ENCODE measurements around the gene NPAS3. TPM values are rescaled to one million over a fixed set of nuclear protein-coding genes. Genes with fewer than 3 reads are reported as not detected.
A peak's percentile ranks its signal among the peaks of the same experiment; 100 is the strongest.

NPAS3 gene
- total RNA-seq, 1 donor from 2014 or later: 0.07 TPM

- DNase-seq (ENCODE audit: low read depth, low spot score): no peak
These were observed 836.2 kb downstream of the NPAS3 start for GRCh38 chr14:33774723-33775470.

- no peak for DNase-seq (ENCODE audit: low read depth, low spot score)
These were observed 838.2 kb downstream of the NPAS3 start for GRCh38 chr14:33776871-33777270.

- DNase-seq (ENCODE audit: low read depth, low spot score): no peak
These were observed 839.0 kb downstream of the NPAS3 start for GRCh38 chr14:33777681-33778080.

- no peak for DNase-seq (ENCODE audit: low read depth, low spot score)
These were observed 841.4 kb downstream of the NPAS3 start for GRCh38 chr14:33780035-33780434.

- DNase-seq (ENCODE audit: low read depth, low spot score): no peak
These were observed 842.6 kb downstream of the NPAS3 start for GRCh38 chr14:33781236-33781635.

DNA sequence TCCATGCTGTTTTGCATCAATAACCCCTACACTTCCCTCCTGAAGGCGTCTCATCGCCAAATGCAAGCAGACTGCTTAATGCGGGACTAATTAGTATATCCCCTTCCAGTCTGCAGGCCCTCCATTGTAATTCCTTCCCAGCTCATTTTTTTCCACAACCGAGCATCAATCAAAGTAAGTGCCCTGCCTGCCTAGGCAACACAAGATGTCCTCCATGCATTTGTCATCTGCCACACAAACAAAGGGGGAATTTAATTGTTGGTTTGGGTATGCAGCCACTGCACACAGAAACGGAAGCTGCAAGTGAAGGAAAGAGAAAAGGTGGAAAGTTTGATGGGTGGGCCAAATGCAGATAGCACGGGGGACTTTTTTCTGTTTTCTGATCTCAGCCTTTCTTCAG, 844.2 kb downstream of the NPAS3 start:
- DNase-seq (ENCODE audit: low read depth, low spot score): no peak

DNA sequence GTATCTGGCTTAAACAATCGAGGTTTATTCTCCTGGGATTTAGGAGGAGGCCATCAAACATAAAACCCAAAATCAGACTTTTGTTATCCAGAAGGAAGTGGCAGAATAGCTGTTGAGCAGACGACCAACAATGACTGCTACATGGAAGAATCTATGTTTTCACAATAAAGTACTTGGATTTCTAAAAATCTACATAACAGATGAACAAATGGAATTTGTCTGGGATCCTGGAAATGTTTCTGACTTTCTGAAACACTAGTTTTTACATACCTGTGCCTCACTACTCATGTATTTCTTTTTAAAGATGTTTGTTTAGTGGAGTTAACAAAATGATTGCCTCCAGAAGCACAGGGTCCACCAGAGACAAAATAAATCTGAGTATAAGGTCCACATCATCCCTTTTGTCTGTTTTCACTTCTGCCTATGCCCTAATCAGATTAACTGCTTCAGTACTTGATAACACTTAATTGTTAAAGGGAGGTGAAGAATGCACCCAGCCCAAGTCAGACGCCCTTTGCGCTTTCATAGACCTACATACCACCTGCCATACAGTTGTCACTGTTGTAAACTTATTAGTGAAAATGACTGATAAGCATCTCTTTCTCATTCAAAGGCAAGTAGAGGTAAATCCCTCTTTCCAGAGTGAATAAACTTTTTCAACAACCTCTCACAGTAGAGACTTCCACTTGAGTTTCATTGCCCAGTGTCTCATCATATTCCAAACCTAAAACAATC, 847.6 kb downstream of the NPAS3 start:
- no peak for DNase-seq (ENCODE audit: low read depth, low spot score)

- DNase-seq (ENCODE audit: low read depth, low spot score): no peak
These were observed 849.5 kb downstream of the NPAS3 start for GRCh38 chr14:33788161-33788560.

DNA sequence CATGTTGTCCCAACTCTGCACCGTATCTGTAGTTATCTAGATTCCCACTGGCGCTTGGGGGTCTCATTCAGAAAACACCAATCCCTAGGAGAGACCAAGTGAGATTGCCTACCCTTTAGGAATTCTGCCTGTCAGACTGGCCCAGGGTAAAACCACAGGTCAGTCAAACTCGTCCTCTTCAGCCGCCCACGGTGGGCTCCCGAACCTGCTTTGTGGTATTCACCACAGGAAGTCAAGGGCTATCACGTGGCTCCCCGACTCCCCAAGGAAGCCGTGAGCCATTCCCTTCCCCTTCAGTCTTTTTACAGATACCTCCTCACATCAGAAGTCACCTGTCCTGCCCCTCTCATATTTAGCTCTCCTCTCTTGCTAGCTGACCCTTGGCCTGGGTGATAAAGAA, 852.3 kb downstream of the NPAS3 start:
- DNase-seq (ENCODE audit: low read depth, low spot score): no peak

GRCh38 chr14:33792009-33792719, 853.5 kb downstream of the NPAS3 start:
- no peak for DNase-seq (ENCODE audit: low read depth, low spot score)

GRCh38 chr14:33792720-33793368, 854.2 kb downstream of the NPAS3 start:
- DNase-seq (ENCODE audit: low read depth, low spot score): peak; percentile 52

DNA sequence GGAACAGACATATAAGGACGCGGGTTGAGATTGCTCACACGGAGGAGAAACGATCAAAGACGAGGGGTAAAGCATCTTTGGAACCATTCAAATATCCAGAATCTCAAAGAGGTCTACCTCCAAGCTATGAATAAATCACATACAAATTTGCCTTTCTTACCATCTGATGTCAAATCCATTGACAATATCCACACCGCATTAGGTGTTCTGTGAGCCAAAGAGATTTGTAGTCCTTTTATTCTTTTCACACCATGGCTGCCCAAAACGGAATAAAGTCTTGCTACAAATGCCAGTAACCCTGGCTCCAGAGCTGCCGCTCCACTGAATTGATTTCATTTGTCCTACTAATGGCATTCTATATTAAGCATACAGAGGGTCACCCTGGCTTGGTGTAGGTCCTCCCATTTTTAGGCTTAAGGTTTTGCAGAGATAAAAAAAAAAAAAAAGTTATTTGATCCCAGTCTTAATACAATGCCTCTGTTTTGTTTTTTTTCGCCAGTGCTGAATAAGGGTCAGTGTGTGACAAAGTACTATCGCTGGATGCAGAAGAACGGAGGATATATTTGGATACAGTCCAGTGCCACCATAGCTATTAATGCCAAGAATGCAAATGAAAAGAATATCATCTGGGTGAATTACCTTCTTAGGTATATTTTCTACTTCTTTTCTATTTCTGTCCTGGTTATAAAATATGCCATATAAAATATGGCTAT, 854.9 kb downstream of the NPAS3 start:
- DNase-seq (ENCODE audit: low read depth, low spot score): no peak

DNA sequence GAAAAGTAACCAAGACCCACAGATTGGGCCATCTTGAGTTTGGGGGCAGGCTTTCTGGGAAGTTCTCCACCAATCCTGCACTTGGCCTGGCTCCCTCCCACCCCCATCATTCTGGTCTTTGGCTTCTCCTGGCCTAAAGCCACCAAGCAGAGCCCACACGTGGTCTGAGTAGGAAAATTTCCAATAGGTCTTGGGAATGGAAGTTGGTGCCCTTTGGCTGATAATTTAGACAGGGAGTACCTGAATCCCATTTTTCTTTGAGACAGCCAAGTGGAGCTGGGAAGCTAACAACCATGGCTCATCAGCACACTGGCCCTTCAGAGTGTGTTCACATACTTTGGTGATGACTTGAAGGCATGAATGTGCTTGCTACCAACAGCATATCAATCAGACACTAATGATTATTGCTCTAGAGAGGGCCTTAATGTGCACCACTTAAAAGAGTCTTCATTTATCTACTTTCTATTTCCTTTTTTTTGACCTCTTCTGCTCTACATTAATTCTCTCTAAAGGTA, 856.2 kb downstream of the NPAS3 start:
- no peak for DNase-seq (ENCODE audit: low read depth, low spot score)

- no peak for DNase-seq (ENCODE audit: low read depth, low spot score)
These were observed 857.7 kb downstream of the NPAS3 start for GRCh38 chr14:33796356-33796755.

GRCh38 chr14:33799705-33800570, 861.3 kb downstream of the NPAS3 start:
- no peak for DNase-seq (ENCODE audit: low read depth, low spot score)

DNA sequence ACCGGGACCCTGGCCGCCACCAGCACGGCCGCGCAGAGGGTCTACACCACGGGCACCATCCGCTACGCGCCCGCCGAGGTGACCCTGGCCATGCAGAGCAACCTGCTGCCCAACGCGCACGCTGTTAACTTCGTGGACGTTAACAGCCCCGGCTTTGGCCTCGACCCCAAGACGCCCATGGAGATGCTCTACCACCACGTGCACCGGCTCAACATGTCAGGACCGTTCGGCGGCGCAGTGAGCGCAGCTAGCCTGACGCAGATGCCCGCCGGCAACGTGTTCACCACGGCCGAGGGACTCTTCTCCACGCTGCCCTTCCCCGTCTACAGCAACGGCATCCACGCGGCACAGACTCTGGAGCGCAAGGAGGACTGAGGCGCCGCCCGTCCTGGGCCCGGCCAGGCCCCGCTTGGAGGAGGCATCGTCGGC, 862.1 kb downstream of the NPAS3 start:
- no peak for DNase-seq (ENCODE audit: low read depth, low spot score)

DNA sequence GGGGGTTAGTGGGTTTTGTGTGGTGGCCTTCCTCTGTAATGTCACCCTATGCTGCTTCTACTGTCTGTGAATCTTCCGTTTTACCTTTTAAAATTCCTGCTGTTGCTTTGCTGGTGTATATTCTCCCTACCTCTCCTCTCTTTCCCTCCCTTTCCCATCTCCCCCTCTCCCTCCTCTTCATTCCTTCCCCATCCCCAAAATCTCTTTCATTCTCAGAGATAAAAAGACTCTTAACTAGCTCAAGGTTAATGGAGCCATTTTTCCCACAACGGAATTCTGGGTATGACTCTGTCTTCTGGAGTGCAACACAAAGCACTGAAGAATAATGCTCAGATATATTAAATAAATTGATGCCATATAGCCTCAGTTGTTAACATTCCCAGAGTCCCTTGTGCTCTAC, 864.1 kb downstream of the NPAS3 start:
- DNase-seq (ENCODE audit: low read depth, low spot score): no peak

- DNase-seq (ENCODE audit: low read depth, low spot score): no peak
These were observed 866.9 kb downstream of the NPAS3 start for GRCh38 chr14:33805593-33805992.

DNA sequence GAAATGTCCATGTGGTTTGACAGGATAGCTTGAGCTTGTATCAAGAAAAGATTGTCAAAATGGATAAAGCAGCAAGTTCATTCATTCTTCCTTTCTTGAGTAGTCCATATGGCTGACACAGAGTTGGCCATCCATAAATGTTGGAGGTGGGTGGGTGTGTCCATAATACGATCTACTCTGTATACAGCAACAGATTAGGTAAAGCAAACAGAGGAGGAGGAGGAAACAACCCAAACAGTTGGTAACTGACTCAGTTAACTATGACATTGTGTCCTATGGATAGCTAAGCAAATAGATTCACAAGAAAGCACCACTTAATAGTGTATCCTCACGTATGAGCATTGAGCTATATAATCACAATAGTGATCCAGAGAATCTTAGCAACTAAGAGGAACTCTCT, 868.2 kb downstream of the NPAS3 start:
- no peak for DNase-seq (ENCODE audit: low read depth, low spot score)

- DNase-seq (ENCODE audit: low read depth, low spot score): no peak
These were observed 869.5 kb downstream of the NPAS3 start for GRCh38 chr14:33808187-33808586.
